ENCODE data around the gene TSC22D3.

Gene TSC22D3

DNA sequence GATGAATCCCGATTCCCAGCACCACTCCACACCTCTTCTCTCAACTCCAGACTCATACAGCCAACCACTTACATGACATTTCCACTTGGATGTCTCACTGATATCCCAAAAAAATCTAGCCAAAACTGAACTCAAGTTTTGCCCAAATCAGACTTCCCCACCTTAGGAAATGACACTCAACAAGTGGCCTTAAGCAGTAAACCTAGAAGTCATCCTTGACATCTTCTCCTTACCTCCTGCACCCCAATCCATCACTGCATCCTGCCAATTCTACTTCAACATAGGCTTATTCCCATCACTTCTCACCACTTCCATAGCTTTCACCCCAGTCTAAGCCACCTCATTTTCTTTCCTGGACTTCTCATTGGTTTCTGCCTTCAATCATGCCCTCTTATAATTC lies 108.2 kb downstream of the TSC22D3 start:
- no peaks in the 10 kb centered on the region for H3K27me3 ChIP-seq (ENCODE audit: low read length)
- no peak overlapping the region for H2AFZ ChIP-seq (ENCODE audit: low read depth, low read length, severe bottlenecking)
- no peaks in the 10 kb centered on the region for H3K9me2 ChIP-seq (replicated peaks; ENCODE audit: insufficient read depth, low read length)
- no peaks in the 10 kb centered on the region for H3K9me3 ChIP-seq (ENCODE audit: insufficient read depth, low read length)
- H3K36me3 ChIP-seq (ENCODE audit: low read length), result no peaks in the 10 kb centered on the region
- no peak overlapping the region for H3K4me3 ChIP-seq (ENCODE audit: insufficient read depth, low read length, poor library complexity, severe bottlenecking)
- no peak overlapping the region for H3K4me2 ChIP-seq (ENCODE audit: low read depth, low read length, poor library complexity, severe bottlenecking)
- H3K79me2 ChIP-seq (ENCODE audit: insufficient read depth, low read length), result no peaks in the 10 kb centered on the region
- no peak overlapping the region for H3K9ac ChIP-seq (ENCODE audit: low read length)
- no peaks in the 10 kb centered on the region for H4K20me1 ChIP-seq (ENCODE audit: low read depth, low read length)
- H3F3A ChIP-seq (ENCODE audit: insufficient read depth), result no peaks in the 10 kb centered on the region
- no peak for TF ChIP-seq EZH2phosphoT487 (conservative IDR thresholded peaks at IDR 0.05; ENCODE audit: low read length)
- TF ChIP-seq, protein P1, sequence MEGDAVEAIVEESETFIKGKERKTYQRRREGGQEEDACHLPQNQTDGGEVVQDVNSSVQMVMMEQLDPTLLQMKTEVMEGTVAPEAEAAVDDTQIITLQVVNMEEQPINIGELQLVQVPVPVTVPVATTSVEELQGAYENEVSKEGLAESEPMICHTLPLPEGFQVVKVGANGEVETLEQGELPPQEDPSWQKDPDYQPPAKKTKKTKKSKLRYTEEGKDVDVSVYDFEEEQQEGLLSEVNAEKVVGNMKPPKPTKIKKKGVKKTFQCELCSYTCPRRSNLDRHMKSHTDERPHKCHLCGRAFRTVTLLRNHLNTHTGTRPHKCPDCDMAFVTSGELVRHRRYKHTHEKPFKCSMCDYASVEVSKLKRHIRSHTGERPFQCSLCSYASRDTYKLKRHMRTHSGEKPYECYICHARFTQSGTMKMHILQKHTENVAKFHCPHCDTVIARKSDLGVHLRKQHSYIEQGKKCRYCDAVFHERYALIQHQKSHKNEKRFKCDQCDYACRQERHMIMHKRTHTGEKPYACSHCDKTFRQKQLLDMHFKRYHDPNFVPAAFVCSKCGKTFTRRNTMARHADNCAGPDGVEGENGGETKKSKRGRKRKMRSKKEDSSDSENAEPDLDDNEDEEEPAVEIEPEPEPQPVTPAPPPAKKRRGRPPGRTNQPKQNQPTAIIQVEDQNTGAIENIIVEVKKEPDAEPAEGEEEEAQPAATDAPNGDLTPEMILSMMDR (IDR thresholded peaks at IDR 0.05; ENCODE audit: insufficient read depth, low read length, poor library complexity, severe bottlenecking), result no peak
- no peak overlapping the region for H3K27ac ChIP-seq (ENCODE audit: low read depth, low read length)

DNA sequence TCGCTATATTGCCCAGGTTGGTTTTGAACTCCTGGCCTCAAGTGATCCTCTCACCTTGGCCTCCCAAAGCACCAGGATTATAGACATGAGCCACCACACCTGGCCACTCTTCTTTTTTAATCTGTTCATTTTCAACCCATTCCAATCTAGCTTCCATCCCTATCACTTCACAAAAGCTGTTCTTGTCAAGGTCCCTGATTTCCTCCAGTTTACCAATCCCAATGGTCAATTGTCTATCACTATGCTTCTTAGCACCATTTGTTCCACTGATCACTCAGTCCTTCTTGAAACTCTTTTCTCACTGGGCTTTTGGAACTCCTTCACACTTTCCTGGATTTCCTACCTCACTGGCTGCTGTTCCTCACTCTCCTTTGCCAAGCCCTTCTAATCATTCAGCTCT lies 108.7 kb downstream of the TSC22D3 start:
- H3K4me3 ChIP-seq (ENCODE audit: insufficient read depth, low read length, poor library complexity, severe bottlenecking), result no peak overlapping the region
- no peaks in the 10 kb centered on the region for H3K9me3 ChIP-seq (ENCODE audit: insufficient read depth, low read length)
- H2AFZ ChIP-seq (ENCODE audit: low read depth, low read length, severe bottlenecking), result no peak overlapping the region
- no peaks in the 10 kb centered on the region for H3K79me2 ChIP-seq (ENCODE audit: insufficient read depth, low read length)
- no peaks in the 10 kb centered on the region for H3K9me2 ChIP-seq (replicated peaks; ENCODE audit: insufficient read depth, low read length)
- H3K27ac ChIP-seq (ENCODE audit: low read depth, low read length), result no peak overlapping the region
- no peak overlapping the region for H3K4me2 ChIP-seq (ENCODE audit: low read depth, low read length, poor library complexity, severe bottlenecking)
- H4K20me1 ChIP-seq (ENCODE audit: low read depth, low read length), result no peaks in the 10 kb centered on the region
- H3K36me3 ChIP-seq (ENCODE audit: low read length), result no peaks in the 10 kb centered on the region
- H3K27me3 ChIP-seq (ENCODE audit: low read length), result no peaks in the 10 kb centered on the region
- no peak for TF ChIP-seq EZH2phosphoT487 (conservative IDR thresholded peaks at IDR 0.05; ENCODE audit: low read length)
- TF ChIP-seq, protein P1 (IDR thresholded peaks at IDR 0.05; ENCODE audit: insufficient read depth, low read length, poor library complexity, severe bottlenecking), result no peak
- H3F3A ChIP-seq (ENCODE audit: insufficient read depth), result no peaks in the 10 kb centered on the region
- H3K9ac ChIP-seq (ENCODE audit: low read length), result no peak overlapping the region

All from SU-DHL-6 (cell line).